ENCODE measurements around the gene SCCPDH.

The SCCPDH gene

DNA sequence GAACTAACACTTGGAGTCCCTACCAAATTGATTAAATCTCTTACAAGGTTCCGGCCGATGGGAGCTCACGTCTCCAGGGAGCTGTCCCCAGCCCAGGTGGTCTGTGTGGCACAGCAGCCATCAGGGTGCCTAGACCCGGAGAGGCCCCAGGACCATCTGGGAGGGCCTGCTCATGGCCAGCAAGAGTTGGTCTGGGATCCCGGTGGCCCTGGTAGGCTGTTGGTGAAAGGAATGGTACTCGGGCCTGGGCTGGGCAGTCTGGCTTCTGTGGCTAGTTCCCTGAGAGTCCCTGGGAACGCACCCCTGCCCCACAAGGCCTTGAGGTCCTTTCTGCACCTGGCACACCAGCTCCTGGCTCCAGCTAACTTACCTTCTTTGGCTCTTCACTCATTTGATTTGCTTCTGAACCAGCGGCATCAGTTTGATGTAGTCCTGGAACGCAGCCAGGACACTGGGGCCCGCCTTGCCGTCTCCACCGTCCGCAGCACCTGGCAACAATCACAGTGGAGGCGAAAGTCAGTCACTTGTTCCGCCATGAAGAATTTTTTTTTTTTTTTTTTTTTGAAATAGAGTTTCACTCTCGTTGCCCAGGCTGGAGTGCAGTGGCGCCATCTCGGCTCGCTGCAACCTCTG, 62.5 kb downstream of the SCCPDH start:
- peak; percentile 58 for DNase-seq

DNA sequence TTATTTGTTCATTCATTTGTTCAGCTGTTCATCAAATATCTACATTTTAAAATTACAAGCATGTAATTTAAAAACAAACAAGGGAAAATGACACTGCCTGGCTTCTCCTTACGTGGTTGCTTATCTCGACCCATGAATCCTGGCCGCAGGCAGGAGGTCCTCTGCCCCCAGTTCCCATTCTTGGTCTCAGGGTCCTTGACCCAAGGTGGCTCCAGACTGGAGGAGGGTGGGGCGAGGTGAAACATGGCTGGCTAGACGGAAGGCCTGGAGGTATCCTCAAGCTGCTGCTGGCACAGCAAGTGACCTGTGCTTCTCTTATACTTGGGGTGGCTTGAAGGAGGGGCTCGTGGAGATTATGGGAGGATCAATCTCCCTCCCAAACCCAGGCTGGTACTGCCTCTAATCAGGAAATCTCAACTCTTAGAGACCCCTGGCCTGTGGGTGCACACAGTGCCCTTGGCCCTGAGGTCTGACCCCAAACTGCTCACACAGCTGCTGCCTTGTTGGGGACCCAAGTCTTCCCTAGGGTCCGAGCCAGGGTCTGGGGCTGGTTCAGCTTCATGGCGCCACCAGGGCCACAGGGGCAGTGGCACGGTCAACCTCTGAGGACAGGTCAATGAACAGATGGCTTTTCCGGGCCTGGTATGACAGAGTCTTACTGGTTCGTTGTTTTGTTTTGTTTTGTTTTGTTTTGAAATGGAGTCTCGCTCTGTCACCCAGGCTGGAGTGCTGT, 63.7 kb downstream of the SCCPDH start:
- no peak for DNase-seq

DNA sequence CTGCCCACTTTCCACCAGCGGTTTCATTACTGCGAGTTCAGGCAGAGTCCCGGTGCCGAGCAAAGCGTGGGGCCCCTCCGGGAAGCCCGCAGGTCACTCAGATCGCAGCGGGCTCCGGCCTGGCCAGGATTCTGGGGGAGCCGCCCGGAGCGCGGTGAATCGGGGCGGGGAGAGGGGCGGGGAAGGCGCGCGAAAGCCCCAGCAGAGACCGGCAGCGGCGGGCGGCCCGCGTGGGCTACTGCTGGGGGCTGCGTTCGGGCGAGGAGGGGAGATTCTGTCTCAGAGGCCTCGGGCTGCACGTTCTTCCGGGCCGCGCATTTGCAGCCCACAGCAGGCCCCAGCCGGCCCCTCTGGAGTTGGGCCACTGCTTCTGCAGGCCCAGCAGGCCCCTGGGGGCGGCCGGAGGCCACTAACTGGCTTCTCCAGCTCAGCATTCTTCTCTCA, 64.7 kb downstream of the SCCPDH start:
- no peak for DNase-seq

DNA sequence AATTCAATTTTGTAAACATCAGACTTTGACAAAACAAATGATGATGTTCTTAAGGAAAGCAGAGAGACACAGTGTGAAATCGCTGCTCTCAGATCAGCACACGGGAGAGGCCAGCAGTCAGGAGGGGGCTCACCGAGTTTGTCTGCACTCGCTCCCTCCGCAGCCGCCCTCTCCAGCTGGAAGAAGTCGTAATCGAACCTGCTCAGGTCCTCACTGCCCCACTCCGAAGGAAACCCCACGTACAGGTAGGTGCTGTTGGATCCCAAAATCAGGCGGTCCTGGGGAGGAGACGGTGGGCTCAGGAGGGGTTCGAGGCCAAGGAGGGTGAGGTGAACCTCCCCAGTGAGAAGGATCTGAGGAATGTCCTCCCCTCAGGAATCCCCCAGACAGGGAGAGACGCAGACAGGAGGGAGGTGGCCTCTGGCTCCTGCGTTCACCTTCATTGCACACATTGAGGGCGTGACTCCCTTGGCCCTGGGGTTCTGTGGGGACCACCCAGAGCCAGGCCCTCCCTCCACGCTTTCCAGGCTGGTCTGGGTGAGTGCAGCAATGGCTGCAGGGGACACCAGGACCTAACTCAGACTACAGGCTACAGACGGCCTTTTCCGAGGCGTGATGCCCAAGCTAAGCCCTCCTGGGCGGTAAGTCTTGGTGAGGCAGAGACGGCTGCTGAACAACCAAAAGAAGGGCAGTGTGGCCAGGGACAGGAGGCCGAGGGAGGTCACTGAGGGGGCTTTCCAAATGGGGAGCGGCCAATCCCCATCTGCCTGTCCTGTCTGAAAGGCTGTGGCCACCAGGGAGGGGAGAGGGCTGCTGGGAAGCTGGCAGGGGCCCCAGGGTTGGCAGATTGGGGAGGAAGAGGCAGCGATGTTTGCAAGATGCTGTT, 65.5 kb downstream of the SCCPDH start:
- DNase-seq = no peak

DNA sequence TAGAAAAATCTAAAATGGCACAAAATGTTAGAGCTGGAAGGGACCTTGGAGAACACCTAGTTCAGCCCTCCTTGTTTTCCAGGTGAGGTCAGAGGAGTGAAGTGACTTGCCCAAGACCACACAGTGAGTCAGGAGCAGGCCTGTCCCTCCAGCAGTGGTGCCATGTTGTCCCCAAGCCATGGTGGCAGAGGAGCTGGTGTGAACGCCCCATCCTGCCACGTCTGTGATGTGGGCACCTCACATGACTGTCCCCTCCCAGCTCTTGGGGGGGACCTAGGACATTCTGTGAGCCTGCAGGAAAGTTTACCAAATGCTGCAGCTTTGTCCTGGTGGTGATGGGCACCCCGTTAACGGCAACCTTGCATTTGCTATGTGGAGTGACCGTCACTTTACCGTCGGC, 66.2 kb downstream of the SCCPDH start:
- no peak for DNase-seq

DNA sequence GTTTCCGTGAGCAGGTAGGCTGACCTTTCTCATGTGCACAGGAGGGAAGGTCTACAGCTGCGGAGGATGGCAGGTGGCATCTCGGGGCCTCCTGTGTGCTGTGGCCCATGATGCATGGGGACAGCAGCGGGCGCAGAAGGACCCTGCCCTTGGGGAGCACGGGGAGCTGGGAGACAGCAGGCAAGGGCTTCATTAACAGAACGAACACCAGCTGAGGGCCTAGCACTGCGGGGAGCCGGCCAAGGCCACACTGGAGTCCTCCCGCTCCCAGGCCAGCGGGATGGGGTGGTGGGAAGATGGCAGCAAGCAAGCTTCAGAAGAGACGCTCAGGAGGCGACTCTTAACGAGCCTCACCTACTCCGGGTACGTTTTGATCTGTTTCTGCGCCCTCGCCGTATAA, 66.6 kb downstream of the SCCPDH start:
- no peak for DNase-seq

DNA sequence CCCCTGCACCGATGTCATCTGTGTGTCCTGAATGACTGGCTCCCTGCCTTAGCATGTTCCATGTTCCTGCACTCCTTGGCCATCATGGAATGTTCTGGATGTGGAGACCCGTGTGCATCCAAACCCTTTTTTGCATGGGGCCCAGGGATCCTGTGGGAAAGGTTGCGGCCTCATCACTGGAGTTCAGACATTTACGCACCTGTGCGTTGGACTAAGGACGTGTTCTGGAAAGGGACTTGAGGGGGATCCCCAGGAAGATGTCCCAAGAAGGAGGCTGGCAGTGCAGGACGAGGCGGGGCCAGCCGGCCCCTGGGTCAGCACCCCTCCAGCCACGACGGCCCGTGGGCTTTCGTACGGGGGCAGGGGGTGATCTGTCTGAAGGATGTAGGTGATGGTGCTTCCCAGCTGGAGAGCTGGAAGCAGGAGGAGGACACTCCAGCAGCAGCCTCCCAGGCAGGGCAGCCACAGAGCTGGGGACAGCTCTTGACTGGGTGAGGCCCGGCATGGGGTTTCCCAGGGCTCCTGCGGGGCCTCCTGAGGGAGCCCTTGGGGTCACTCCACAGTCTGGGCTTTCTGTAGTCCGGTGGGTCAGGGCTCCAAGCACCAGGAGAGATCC, 67.2 kb downstream of the SCCPDH start:
- DNase-seq = no peak

DNA sequence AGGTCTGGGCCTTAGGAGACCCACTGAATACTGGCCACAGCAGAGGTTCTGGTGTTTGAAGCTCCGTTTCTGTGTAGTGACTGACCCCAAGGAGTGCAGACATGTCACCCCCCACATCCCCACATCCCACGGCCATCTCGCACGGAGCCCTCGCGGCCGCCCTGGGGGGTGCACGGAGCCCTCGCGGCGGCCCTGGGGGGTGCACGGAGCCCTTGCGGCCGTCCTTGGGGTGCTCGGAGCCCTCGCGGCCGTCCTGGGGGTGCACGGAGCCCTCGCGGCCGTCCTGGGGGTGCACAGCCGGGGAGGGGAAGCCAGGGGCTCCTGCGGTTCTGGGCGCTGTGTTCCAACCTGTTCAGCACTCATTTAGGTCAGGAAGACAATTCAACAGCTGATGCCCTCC, 68.4 kb downstream of the SCCPDH start:
- DNase-seq = no peak

DNA sequence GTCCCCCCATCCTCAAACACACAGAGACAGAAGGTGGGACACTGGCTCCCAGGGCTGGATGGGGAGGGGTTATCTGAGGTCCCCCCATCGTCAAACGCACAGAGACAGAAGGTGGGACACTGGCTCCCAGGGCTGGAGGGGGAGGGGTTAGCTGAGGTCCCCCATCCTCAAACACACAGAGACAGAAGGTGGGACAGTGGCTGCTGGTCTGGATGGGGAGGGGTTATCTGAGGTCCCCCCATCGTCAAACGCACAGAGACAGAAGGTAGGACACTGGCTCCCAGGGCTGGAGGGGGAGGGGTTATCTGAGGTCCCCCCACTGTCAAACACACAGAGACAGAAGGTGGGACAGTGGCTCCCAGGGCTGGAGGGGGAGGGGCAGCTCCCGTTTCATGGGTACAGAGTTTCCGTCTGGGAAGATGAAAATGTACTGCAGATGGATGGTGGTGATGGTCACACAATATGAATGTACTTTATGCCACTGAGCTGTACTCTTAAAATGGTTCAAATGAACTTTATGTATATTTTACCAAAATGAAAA, 69.2 kb downstream of the SCCPDH start:
- DNase-seq = no peak

DNA sequence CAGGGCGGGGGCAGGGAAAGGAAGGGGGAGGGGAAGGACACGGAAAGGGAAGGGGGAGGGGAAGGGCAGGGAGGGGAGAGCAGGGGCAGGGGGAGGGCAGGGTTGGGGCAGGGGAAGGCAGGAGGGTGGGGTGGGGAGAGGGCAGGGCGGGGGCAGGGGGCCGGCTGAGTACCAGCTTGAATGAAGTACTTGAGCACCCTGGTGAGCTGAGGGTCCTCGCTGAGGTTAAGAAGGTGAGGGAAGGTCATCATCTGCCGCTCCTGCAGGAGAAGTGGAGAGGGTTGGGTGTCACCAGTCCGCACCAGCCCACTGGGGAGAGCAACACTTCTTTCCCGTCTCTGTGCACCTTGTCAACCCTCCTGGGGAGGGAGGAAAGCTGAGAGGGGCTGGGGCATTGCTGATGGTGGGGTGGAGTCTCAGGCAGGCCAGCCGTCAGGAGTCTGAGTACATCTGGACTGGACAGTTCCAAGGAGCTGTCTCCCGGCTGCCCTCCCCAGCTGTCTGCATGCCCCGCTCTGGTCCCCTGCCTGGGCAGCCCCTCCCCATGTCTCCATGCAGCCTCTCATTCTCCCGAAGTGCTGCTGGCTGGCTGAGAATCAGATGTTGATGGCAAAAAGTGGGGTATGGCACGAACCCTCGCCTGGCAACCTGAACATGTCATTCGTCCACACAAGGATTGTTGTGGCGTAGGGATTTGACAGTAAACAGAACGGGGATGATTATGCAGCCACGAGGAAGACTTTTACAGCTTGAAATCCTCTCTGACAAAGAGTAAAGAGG, 70.0 kb downstream of the SCCPDH start:
- no peak for DNase-seq

DNA sequence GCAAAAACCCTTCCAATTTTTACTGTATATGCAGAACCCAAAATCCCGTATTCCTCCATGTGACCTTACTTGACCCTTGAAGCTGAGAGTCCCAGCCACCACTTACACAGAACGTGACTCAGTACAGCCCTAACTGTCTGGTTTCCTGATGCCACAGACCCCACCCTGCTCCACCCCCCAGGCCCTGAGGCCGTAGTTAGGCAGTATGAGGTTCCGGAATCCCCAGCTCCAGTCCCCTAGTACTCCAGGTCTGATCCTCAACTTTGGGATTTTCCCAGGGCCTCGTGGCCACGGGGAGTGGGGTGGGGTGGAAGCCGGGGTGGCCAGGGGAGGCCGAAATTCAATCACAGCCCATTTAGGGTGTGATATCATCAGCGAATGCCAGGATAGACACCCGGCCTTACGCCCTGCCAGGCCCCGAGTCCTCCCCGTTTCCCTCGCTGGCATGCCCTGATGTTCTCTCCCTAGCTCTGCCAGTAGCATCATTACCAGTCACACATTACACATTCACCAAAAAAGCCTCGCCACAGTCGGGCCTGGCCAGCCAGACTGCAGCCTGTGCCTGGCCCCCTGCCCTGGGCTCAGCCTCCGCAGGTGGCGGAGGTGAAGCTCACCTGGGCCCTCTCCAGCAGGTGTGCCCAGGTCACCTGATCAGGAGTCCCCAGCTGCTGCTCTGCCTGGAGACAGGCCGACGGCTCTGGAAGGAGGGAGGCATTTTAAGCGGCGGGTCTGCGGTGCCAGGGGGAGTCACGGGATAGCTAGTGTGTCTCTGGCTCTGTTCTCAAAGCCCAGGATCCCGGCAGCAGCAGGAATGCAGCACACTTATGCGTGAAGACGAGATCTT, 70.8 kb downstream of the SCCPDH start:
- peak; percentile 20 for DNase-seq

DNA sequence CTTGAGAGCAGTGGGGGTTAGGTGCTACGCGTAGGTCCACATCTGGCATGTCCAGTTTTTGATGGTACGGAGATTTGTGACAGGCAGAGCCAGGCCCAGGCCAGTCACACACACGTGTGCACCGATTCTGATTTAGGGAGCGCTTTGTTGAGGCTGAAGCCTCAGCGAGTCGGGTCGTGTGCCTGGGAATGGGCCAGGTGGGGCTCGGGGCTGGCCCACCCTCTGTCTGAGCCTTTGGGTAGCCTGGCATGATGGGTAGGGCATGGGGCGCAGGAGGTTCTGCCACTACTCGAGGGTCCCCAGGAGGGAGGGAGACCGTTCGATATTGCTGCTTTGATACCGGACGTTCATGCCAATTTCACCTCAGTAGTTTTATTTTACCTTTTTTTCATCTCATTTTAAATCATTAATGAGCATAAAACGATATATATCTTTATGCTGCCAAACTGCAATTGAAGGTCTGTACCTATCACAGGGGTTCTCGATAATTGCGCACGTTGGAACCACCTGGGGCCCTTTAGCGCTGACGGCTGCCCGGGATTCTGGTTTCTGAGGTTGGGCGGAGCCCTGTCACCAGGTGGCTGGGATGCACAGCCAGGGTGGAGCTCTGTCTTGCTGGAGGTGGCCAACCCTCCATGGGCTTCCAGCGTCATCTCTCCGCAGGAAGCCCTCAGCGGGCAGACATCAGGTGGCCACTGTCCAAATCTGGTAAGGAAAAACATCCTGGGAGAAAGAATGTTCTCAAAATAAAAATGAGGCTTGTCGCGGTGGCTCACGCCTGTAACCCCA, 71.9 kb downstream of the SCCPDH start:
- DNase-seq = no peak

DNA sequence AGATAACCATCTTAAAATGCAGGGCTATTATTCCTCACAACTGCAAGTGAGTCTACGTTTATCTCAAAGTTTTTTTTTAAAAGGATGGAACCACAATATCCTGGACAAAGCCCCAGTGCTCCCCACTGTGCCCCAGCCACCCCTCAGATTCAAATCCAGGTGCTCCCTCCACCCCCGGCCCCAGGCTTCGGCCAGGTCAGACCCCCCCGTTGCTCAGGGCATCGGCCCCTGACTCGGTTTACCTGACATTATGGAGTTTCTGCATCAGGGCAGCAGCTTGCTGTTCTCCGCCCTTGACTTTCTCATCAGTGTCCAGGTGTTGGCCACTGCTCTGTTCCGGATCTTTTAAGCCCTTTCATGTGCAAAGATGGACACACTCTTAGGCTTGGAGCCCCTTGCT, 72.9 kb downstream of the SCCPDH start:
- no peak for DNase-seq

DNA sequence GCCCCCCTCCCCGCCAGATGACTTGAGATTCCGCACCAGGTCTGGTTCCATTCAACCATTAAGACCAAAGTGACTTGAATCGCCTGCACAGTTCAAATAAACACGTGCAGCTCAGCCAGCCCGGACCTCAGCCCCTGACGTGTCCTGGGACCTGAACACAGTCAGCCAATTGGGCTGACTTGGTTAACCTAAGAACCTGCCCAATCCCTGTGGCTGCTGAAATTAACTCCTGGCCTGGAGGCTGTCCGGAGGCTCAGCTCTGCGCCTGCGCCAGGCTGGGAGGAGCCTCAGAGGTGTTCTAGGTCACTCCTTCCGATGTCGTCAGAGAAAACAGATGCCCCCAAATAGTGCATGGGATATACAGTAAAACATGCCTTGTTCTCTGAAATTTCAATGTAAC, 73.4 kb downstream of the SCCPDH start:
- no peak for DNase-seq

DNA sequence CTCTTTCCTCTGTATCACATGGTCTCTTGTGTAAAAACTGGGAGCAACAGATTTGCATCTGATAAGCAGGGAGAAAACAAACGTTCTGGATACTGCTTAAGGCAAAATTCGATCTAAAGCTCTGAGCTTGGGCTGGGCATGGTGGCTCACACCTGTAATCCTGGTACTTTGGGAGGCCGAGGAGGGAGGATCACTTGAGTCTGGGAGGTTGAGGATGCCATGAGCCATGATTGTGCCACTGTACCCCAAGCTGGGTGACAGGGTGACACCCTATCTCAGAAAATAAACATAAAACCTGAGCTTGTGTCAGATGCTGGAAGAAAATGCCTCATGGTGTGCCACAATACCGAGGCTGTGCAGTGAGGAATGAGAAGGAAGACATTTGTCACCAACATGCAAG, 73.9 kb downstream of the SCCPDH start:
- no peak for DNase-seq

DNA sequence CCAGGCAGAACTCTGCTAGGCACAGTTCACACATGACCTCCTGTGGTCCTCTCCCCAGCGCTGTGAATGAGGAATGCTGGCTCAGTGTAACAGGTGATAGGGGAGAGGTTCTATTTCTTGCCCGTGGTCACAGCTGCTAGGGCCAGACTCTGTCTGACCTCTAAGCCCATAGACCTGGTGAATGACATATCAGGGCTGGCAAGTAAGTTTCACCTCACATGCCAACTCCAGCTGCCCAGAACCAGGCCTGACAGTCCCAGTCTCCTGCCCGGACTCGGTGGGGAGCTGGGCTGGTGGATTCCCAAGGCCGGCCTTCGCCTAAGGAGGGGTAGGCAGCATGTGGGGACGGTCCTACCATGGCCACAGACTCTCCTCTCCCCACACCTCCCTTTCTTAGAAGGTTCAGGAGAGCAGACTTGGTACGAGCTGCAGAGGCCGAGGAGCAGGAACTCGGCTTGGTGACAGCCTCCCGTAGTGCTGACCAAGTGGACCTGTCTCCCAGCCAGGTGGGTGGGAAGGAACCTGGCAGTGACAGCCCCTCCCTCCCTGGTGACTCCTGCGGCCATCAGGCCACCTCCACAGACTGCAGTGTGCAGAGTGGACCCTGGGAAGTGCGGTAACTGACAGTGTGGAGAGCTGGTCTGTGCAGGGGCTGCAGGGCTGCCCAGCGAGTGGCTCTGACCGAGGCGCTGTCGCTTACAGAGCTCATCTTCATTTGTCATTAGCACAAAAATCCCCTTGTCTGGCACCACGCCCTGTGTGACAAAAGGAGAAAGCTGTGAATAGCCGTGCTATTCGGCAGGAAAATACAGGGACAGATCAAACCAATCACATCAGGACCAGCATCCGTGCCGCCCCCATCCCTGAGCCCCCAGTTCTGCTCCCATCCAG, 74.6 kb downstream of the SCCPDH start:
- no peak for DNase-seq

DNA sequence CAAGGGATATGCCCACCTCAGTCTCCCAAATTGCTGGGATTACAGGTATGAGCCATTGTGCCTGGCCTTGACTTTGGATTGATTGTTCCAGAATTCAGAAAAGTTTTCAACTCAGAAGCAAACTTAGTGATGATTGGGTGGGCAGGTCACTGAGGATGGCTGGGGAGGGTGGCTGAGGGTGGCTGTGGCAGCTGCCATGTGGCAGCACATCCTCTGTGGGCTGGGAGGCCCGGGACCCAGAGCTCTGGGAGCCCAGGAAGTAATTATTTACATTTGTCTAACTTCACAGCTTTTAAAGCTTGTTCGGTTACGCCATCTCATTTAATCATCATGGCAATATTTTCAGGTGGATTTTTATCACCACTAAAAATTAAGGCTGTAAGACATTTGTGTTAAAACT, 76.1 kb downstream of the SCCPDH start:
- no peak for DNase-seq

DNA sequence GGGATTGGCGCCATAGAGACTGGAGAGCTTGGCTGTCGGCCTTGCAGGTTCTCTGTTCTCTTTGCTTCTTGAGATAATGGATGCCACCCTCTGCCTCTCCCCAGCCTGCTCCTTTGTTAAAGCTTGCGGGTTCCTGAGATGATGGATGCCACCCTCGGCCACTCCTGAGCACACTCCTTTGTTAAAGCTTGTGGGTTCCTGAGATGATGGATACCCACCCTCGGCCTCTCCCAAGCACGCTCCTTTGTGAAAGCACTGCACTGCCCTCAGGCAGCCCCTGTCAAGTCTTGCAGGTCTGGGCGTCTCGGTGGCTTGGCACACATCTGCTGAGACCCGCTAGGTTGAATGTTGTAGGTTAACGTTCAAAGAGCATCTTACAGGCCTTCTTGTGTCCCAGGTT, 76.5 kb downstream of the SCCPDH start:
- DNase-seq = no peak

Measured in NCI-H1436 (cell line).